GM19467 (cell line): ENCODE results near the gene MVP.
"Not testable (repeated sequence)": the region's sequence is repeated elsewhere in the genome, so short reads cannot be mapped to it uniquely, and the experiment has no call there.

Experiments
- ATAC-seq: cut with Tn5 transposase; IDR thresholded peaks from one replicate; pipeline ENCODE4 v1.9.1; 2021; ENCODE audit warnings: mild to moderate bottlenecking, moderate library complexity; ENCODE audit not compliant: unreplicated experiment

MVP gene

GRCh38 chr16:29814592-29814991, 5.7 kb upstream of the MVP start:
- ATAC-seq: no peak

GRCh38 chr16:29815032-29815721, 5.1 kb upstream of the MVP start:
- no peak for ATAC-seq

- peak; percentile 49 for ATAC-seq
These were observed 4.2 kb upstream of the MVP start, which contains the start of gene PAGR1 for GRCh38 chr16:29815793-29816693. Gene PAGR1, plus strand, starts transcription at chr16:29816152. Its CDS starts 374 bp downstream, at chr16:29816526.

GRCh38 chr16:29816694-29817441, 3.4 kb upstream of the MVP start:
- ATAC-seq: no peak

- ATAC-seq: no peak
These were observed 2.2 kb upstream of the MVP start for GRCh38 chr16:29818082-29818481.

- ATAC-seq: no peak
These were observed 756 bp upstream of the MVP start for GRCh38 chr16:29819506-29819905.

- no peak for ATAC-seq
These were observed 724 bp downstream of the MVP start for GRCh38 chr16:29820730-29821642.

- ATAC-seq: no peak
These were observed 1.4 kb downstream of the MVP start for GRCh38 chr16:29821643-29822115.

GRCh38 chr16:29824589-29825144, 4.4 kb downstream of the MVP start:
- no peak for ATAC-seq

GRCh38 chr16:29825145-29826044, 5.1 kb downstream of the MVP start:
- ATAC-seq: no peak

GRCh38 chr16:29826342-29826695, 6.1 kb downstream of the MVP start:
- ATAC-seq: no peak

- no peak for ATAC-seq
These were observed 10.5 kb downstream of the MVP start for GRCh38 chr16:29830774-29831173.

- ATAC-seq: no peak
These were observed 11.2 kb downstream of the MVP start for GRCh38 chr16:29831490-29831889.

GRCh38 chr16:29833219-29833618, 13.0 kb downstream of the MVP start:
- ATAC-seq: not testable (repeated sequence)

GRCh38 chr16:29834079-29834478, 13.8 kb downstream of the MVP start:
- no peak for ATAC-seq

- ATAC-seq: no peak
These were observed 15.7 kb downstream of the MVP start for GRCh38 chr16:29835926-29836325.

GRCh38 chr16:29836623-29837022, 16.4 kb downstream of the MVP start:
- no peak for ATAC-seq

- no peak for ATAC-seq
These were observed 17.6 kb downstream of the MVP start for GRCh38 chr16:29837841-29838240.

- no peak for ATAC-seq
These were observed 19.6 kb downstream of the MVP start for GRCh38 chr16:29839822-29840221.
